ENCODE measurements around the gene HOGA1.

DNA sequence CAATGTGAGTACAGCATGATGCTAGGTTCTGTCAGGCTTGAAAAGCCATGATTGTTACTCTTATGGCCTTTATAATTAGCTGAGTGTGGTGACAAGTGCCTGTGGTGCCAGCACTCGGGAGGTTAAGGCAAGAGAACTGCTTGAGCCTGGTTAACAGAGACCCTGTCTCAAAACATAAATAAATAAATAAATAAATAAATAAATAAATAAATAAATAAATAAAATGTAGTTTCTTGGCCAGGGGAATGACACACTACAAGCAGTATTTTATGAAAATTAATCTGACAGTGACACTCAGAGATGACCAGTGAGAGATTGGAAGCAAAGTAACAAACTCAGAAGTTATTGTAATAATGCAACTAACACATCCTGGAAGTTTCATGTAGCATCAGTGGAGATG is 51.4 kb downstream of the HOGA1 start:
- TF ChIP-seq POLR2AphosphoS5 (IDR thresholded peaks at IDR 0.05; ENCODE audit: borderline replicate concordance, low read depth, low read length) (no peak), EZH2 (IDR thresholded peaks at IDR 0.05) (no peak)
